ENCODE measurements around the gene SAP30.

DNA sequence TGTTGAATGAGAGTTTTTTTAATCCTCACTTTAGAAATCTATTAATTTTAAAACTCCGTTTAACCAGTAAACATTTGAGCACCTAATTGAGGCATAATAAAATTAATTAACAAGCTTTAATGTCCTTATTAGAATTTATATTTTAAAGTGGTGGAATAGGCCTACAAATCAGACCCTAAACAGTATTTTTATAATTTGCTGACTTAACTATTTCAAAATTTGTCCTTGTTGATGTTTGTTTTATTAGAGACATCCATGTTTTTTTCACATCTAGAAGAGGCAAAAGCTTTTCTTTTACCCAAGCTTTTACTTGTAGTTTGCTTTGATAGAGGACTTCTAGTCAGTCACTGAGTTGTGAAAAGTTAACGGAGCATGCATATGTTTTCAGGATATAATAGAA is 3.8 kb downstream of the SAP30 start:
- TF ChIP-seq, protein P1, sequence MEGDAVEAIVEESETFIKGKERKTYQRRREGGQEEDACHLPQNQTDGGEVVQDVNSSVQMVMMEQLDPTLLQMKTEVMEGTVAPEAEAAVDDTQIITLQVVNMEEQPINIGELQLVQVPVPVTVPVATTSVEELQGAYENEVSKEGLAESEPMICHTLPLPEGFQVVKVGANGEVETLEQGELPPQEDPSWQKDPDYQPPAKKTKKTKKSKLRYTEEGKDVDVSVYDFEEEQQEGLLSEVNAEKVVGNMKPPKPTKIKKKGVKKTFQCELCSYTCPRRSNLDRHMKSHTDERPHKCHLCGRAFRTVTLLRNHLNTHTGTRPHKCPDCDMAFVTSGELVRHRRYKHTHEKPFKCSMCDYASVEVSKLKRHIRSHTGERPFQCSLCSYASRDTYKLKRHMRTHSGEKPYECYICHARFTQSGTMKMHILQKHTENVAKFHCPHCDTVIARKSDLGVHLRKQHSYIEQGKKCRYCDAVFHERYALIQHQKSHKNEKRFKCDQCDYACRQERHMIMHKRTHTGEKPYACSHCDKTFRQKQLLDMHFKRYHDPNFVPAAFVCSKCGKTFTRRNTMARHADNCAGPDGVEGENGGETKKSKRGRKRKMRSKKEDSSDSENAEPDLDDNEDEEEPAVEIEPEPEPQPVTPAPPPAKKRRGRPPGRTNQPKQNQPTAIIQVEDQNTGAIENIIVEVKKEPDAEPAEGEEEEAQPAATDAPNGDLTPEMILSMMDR (IDR thresholded peaks at IDR 0.05) = no peak
- no peak for TF ChIP-seq POLR2A (IDR thresholded peaks at IDR 0.05)
